Measurements from ENCODE around the gene GZMA.
A peak's percentile ranks its signal among the peaks of the same experiment; 100 is the strongest.

GZMA gene

DNA sequence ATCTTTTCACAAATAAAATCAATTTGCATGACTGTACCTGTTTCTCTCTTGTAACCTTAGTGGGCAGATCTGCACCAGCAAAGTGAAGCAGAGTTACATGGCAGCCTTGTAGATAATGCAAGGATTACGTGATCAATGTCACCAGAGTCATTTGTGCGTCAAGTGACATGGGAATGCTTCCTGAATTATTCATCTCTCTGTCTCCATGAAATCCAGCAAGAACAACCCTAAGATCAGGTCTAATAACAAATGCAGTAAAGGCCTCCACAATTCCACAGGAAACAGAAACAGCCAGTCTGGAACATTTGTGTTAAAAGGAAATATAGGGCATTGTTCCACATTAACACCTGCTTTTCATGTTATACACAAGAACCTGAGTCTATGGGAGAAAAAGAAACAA, 7.8 kb downstream of the GZMA start:
- no peak for DNase-seq

DNA sequence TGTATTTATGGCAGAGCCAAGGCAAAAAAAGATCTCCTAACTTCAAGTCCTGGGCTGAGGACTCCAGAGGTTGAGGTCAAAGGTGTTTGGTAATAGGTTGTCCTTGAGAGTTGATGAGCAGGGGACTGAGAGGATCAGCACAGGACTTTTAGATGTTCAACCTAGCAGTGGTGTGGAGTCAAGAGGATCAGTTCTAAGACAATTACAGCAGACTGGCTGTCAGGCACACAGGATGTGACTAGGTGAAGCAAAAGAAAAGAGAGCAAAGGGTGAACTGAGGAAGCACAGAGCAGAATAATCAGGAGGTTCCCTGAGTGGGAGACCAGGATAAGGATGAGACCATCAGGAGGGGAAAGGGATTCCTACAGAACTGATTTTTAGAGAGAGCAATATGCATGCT, 10.9 kb downstream of the GZMA start:
- no peak for DNase-seq

GRCh38 chr5:55114061-55114460, 11.6 kb downstream of the GZMA start:
- no peak for DNase-seq

DNA sequence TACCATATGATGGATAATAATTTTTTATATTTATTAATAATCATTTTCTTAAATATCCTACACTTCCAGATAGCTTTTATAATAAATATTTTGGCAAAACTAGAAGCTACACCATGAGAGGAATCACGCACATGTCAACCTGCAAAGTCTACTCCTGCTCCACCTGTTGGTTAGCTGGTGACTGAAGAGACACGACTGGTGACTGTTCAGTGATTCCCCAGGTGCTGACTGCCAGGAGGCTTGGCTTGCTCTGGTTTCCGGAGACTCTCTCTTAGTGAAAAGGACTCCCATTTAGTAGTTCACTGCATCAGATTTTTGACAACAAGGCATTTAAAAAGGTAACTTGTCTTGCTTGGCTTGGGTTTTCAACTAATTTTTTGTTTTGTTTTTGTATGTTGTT, 20.9 kb downstream of the GZMA start:
- DNase-seq = no peak

DNA sequence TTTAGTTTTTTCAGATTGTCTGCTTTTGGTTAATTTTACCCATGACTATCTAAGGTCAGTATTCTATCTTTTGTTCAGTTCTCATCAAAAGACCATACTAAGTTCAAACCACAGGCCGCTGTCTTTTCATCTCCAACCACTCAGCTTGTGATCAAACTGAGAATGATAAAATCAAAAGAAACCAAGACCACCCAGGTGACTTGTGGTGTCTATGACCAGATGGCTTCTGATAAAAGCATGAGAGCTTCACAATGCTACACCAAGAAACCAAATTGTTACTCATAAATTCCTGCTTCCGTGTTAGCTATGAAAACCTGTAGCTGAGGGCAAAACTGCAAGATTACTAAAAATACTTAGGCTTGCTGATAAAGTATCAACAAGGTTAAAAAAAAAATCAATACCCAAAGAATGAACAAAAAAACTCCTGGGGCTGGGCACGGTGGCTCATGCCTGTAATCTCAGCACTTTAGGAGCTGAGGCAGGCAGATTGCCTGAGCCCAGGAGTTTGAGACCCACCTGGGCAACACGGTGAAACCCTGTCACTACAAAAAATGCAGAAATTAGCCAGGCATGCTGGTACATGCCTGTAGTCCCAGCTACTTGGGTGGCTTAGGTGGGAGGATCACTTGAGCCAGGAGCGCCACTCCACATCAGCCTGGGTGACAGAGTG, 31.7 kb downstream of the GZMA start:
- no peak for DNase-seq

- no peak for DNase-seq
Measured at GRCh38 chr5:55136521-55136920, 34.1 kb downstream of the GZMA start.

GRCh38 chr5:55140908-55141665, 38.6 kb downstream of the GZMA start:
- no peak for DNase-seq

GRCh38 chr5:55141945-55142690, 39.7 kb downstream of the GZMA start:
- peak; percentile 63 for DNase-seq

DNA sequence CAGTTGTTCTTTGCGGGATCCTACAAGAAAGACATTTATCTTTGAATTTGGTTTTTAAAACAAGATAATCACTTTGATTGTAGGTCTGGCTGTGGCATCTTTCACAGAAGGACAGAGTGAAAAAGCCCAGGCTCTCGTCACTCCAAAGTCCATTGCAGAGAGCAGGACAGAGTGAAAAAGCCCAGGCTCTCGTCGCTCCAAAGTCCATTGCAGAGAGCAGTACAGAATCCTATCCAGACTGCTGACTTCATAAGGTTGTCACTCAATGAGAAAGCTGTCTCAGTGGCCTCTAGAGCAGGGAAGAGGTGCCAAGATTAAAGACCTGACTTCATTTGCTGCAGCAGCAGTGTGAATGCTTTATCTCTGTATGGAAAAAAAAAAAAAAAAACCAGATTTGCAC, 41.2 kb downstream of the GZMA start:
- no peak for DNase-seq

GRCh38 chr5:55146080-55146479, 43.6 kb downstream of the GZMA start:
- DNase-seq = no peak

- DNase-seq = peak; percentile 90
Measured at GRCh38 chr5:55146543-55147151, 44.2 kb downstream of the GZMA start.

- no peak for DNase-seq
Measured at GRCh38 chr5:55149308-55149795, 46.9 kb downstream of the GZMA start.

- no peak for DNase-seq
Measured at GRCh38 chr5:55151923-55152842, 49.7 kb downstream of the GZMA start.

DNA sequence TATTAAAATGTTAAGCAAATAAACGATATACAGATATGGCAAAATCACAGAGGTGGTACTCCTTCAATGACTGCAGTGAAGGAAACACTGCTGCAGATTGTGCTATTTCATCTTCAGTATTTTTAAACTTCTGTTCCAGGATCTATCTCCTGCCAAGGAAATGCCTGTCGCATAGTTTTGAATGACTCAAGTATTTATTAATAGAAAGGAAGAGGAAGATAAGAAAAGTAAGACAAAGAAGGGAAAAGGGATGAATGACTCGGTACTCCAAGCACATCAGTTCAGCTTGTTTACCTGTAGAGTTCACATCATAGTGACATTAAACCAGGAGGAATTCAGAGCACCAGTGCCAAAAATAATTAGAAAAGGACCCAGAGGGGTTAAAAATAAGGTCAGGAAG, 52.4 kb downstream of the GZMA start:
- DNase-seq = no peak

All from activated CD8-positive, alpha-beta memory T cell treated with anti-CD3 and anti-CD28 coated beads for 24 hours (primary cell).